GM20431 (cell line): Measurements from ENCODE around the gene OR3A2.
"Not testable (repeated sequence)": the region's sequence is repeated elsewhere in the genome, so short reads cannot be mapped to it uniquely, and the experiment has no call there.

ENCODE experiments used
- in situ Hi-C: fragments of 300-500 bp; cut with MseI, MboI; formaldehyde crosslinking; loops from one replicate; pipeline ENCODE4 v1.15.0; 2020; ENCODE audit warnings: low sequenced_read_pairs; ENCODE audit not compliant: unreplicated experiment

The OR3A2 gene

GRCh38 chr17:3295632-3296031 lies 90.5 kb downstream of the OR3A2 start:
- in situ Hi-C loops: no loop called here

DNA sequence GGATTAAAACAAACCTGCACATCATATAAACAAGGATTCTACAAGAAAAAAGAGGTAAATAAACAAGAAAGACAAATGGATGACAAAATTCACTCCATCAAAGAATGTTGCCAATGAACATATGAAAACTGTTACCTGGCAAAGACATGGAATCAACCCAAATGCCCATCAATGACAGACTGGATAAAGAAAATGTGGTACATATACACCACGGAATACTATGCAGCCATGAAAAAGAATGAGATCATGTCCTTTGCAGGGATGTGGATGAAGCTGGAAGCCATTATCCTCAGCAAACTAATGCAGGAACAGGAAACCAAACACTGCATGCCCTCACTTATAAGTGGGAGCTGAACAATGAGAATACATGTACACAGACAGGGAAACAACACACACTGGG lies 92.6 kb downstream of the OR3A2 start:
- in situ Hi-C loops: not testable (repeated sequence)

GRCh38 chr17:3282901-3283300 lies 103.2 kb downstream of the OR3A2 start:
- in situ Hi-C loops: no loop called here

GRCh38 chr17:3276126-3276525 lies 110.0 kb downstream of the OR3A2 start:
- in situ Hi-C loops: no loop called here

DNA sequence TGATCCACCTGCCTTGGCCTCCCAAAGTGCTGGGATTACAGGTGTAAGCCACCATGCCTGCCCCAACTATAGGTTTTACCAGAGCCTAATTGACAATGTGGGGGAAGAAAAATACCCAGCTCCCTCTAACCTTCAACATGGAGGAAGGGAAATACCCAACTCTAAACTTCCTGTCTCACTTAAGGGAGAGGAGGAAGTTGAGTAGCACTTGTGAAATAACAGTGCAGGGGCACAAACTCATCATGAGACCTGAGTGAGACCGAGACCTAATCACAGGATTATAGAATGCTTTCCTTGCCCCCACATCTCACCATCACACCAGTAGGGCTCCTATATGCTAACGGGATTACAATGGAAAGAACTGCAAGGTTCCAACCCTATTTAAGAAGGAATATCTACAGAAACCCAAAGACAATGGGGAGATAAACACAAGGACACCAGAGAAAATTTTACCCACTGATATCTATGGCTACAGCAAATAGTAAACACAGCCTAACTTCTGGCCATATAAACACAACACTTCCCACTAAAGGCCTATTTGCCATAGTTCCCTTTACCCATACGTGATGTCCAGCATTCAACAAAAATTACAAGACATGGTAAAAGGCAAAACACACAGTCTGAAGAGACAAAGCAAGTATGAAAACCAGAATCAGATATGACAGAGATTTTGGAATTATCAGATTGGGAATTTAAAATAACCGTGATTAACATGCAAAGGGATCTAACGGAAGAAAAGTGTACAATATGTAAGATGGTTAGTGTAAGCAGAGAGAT lies 114.8 kb downstream of the OR3A2 start:
- in situ Hi-C loops: no loop called here

GRCh38 chr17:3260600-3260999 lies 125.5 kb downstream of the OR3A2 start:
- in situ Hi-C loops: no loop called here

DNA sequence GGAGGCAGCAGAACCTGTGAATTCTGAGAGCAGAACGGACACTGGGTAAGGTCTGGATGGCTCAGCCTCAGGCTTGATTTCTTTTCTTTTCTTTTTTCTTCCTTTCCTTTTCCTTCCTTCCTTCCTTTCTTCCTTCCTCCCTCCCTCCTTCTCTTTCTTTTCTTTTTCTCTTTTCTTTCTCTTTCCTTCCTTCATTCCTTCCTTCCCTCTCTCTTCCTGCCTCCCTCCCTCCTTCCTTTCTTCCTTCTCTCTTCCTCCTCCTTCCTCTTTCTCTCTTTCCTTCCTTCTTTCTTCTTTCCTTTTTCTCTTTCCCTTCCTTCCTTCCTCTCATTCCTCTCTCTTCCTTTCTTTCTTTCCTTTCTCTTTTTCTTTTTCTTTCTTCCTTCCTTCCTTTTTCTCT lies 125.9 kb downstream of the OR3A2 start:
- in situ Hi-C loops: no loop called here

- in situ Hi-C loops: no loop called here
Observed at GRCh38 chr17:3256575-3256974, 129.5 kb downstream of the OR3A2 start.

DNA sequence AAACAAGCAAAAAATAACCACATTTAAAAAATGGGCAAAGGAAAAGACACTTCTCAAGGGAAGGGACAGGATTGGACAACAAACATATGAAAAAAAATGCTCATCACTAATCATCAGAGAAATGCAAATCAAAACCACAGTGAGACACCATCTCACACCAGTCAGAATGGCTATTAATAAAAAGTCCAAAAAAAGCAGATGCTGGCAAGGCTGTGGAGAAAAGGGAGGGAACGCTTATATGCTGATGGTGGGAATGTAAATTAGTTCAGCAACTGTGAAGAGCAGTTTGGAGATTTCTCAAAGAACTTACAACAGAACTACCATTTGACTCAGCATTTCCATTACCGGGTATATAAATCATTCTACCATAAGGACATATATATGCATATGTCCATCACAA lies 137.1 kb downstream of the OR3A2 start:
- in situ Hi-C loops: not testable (repeated sequence)

DNA sequence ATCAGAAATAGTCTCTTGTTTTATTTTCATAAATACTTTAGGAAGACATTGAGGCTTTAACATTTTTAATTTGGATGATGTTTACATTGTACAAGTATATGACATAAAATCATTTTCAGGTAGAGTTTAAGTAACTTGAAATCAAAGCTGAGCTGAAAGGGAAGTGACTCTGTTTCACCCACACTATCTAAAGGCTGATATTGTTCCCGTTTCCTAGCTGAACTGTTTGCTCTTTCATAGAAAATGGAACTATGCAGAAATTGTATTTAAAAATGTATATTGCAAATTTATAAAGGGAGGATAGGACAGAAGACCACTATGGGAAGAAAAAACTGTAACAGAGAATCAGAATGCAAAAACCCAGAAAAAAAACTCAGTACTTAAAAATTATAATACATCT lies 141.3 kb downstream of the OR3A2 start:
- in situ Hi-C loops: not testable (repeated sequence)

GRCh38 chr17:3241044-3241443 lies 145.1 kb downstream of the OR3A2 start:
- in situ Hi-C loops: not testable (repeated sequence)

DNA sequence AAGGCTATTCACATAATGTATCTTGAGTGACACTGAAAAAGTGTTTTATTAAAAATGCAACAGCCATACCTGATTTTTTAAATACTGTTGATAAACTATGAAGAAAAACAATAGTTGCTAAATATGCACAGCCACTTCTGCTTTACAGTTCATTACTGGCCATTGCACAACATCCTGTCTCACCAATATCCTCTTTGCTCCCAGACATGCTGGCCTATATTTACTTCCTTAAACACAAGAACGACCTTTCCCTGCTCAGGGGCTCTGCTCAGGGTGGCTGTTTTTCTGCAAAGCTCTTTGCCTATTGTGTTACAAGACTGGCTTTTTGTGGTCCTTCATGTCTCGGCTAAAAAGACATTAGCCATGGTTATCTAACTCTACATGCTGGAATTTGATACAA lies 147.4 kb downstream of the OR3A2 start:
- in situ Hi-C loops: not testable (repeated sequence)

GRCh38 chr17:3232300-3232699 lies 153.8 kb downstream of the OR3A2 start:
- in situ Hi-C loops: not testable (repeated sequence)
